ENCODE measurements around the gene DNALI1.
"Not testable (repeated sequence)": the region's sequence is repeated elsewhere in the genome, so short reads cannot be mapped to it uniquely, and the experiment has no call there.

DNALI1 gene

DNA sequence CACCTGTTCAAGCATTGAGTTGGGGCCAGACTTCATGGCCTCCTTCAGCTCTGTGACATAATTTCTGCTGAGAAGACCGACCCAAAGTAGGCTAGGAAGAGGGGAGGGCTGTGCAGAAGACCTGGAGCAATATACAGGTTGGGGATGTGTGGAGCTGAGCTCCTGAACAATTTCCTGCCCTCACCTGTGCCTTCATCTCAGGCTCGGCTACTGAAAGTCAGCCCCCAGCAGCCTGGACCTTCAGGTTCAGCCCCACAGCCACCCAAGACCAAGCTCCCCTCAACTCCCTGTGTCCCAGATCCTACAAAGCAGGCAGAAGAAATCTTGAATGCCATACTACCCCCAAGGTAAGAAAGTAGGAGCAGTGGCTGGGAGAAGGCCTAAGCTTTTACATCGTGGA is 662 bp downstream of the DNALI1 start:
- no peak for DNase-seq

DNA sequence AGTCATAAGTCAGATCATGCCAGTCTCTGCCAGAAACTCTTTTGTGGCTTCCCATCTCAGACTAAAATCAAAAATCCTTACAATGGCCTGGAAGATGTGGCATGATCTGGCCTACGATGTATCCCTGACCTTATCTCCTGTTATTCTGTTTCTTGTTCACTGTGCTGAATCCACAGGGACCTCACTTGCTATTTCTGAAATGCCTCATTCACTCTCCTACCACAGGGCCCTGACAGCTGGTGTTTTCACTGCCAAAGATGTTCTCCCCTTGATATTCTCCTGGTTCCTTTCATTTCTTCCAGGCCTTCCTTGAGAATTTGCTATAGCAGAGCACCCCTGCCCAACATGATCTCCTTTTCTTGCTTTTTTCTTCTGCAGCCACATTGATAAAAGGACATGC is 1.7 kb downstream of the DNALI1 start:
- no peak for DNase-seq

DNA sequence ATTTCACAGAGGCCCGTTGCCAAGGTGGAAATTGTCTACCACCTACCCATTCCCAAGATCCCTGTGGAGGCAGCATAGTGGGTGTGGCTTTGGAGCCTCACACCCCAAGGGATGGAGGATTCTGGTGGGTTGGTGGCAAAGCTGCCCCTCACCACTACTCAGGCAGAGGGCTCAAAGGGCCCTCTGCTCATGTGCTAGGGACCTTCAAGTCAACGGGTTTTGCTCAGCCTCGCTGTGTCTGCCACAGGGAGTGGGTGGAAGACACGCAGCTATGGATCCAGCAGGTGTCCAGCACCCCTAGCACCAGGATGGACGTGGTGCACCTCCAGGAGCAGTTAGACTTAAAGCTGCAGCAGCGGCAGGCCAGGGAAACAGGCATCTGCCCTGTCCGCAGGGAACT is 2.3 kb downstream of the DNALI1 start:
- no peak for DNase-seq

DNA sequence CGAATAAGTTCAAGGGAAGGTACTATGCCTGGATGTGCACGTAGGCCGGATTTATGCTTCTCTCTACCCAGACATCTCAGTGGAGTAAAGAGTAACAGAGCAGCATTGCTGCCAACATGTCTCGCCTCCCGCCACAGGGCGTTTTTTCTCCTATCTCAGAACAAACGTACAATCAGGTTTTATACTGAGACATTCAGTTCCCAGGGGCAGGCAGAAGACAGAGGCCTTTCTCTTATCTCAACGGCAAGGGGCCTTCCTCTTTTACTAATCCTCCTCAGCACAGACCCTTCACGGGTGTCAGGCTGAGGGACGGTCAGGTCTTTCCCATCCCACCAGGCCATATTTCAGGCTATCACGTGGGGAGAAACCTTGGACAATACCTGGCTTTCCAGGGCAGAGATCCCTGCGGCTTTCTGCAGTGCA is 3.2 kb downstream of the DNALI1 start:
- DNase-seq, result not testable (repeated sequence)

DNA sequence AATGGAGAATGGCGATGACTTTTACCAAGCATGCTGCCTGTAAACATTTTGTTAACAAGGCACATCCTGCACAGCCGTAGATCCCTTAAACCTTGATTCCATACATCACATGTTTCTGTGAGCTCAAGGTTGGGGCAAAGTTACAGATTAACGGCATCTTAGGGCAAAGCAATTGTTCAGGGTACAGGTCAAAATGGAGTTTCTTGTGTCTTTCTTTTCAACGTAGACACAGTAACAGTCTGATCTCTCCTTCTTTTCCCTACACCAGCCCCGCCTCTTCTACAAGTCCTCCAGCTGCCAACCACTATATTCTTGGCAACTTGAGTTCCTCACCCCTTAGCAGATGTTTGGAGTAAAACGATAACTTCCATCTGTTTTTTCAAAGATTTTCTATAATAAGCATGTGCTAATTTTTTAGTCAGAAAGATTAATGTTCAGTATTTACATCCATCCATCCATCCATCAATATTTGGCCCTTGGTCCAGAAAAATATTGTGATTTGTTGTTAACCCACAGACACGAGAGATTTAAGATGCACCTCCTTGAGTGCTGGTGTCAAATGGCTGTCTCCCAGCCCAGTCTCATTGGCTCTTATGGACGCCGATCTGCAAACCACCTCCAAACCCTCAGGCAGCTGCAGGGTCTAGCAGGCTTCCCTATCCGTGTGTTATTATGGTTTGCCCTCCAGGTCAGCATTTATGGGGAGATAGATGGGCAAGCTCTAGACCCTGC is 3.8 kb downstream of the DNALI1 start:
- DNase-seq, result no peak

DNA sequence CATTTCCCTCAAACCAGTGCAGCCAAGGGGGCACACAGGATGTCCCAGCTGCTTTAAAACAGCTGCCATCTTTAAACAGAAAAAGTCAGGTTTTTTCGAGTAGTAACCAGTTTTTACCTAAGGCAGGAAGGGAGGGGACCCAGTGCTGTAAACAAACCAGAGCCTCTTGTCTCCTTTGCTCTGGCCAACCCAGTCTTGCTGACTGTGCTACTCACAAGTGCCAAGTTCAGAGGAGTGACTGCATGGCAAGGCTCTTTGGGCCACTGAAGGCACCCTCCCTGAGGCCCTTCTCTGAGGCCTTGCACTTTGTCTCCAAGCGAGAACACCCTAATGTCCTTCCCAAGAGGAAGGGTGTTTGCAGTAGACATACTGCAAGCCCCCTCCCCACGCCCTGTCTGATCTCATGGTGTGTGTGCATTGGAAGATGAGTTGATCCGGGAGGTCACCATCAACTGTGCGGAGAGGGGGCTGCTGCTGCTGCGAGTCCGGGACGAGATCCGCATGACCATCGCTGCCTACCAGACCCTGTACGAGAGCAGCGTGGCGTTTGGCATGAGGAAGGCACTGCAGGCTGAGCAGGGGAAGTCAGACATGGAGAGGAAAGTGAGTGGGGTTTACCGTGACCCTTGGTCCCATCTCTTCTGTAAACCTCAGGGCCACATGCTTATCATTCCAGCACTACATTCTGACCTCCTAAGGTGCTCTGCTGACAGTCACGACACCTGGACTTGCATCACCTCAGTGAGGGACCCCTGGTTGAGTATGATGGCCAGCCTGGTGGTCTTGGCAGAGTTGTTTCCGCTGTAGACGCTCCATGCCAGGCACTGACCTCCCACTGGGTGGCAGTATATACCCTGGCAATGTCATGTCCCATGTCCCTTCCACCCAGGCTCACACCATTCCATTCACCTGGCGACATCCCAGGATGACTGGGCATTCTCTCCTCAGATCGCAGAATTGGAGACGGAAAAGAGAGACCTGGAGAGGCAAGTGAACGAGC is 4.7 kb downstream of the DNALI1 start:
- DNase-seq, result peak in 1 of 2 donors; percentile 34

DNA sequence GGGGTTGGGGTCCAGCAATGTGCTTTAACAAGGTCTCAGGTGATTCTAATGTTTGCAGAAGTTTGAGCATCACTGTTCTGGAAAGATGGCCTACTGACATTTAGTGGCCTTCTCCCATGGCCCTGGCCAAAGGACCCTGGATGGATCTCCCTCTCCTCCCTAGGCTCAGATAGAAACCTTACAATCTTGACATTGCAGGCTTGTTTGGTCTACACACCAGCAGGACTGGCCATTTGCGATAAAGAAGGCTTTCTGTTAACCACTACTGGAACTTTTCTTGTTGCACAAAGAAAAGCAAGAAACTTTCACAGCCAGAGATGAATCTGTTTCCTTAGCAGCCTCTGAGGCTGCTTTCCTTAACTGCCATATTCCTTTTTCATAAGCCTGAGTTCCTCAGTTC is 6.2 kb downstream of the DNALI1 start:
- no peak for DNase-seq

DNA sequence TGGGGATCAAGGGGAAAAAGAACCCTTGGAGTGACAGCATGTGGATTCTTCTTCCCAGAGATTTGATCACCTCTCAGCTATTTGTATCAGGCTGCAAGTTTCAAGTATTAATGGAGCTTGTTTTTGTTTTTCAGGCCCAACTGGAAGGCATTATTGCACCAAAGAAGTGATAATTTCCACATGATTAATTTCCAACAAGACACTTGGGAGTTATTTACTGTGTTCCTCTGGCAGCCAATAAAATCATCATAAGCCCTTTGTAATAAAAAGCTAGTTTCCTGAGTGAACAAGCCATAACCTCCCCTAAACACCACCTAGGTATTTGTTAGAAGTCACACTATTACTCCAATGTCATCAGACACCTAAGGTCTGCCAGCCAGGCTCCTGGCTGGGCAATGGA is 8.2 kb downstream of the DNALI1 start:
- DNase-seq, result no peak

DNA sequence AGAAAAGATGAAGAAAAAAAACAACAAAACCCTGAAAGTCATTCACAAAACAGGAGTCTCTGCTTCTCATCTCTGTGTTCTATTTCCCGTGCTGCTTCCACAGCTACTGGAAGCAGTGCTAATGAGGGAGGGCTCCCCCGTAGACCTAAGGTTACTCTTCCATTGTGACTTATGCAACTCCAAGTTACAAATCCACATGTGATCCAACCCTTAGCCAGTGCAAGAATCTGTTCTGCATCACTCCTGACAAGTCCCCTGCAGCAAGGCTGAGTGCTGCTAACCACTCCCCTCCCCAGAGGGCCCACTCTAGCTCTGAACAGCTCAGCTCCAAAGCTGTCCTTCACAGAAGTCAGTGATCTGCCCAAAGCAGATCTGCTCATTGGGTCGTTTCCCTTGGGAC is 10.3 kb downstream of the DNALI1 start:
- DNase-seq, result no peak

DNA sequence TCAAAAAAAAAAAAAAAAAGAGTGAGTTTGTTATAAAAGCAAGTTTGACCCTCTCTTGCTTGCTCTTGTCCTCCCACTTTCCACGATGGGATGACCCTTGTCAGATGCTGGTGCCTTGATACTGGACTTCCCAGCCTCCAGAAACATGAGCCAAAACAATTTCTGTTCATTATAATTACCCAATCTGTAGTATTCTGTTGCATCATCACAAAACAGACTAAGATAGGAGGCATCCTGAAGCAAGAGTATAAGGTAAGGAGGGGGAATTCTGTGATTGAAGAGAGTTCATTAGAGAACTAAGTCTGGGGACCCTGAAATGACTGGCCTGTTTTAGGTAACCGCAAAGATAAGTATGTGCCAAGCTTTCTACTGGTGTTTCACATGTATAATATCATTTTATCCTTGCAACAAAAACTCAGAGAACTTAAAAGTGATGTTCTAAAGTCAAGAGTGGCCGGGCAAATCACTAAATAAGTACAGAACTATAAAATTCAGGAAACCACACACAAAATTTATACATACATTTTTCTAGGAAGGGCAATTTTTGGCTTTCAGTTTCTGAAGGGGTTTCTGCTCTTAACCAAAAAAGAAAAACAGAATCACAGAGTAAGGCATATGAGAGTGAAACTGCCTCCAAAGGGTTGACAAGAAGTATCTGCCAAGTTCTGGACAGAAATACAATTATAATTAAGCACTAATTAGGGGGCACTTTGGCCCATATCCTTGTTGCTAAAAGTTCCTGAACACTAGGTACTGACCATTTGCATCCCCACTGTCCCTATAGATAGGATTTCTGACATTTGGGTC is 14.0 kb downstream of the DNALI1 start:
- DNase-seq, result no peak

DNA sequence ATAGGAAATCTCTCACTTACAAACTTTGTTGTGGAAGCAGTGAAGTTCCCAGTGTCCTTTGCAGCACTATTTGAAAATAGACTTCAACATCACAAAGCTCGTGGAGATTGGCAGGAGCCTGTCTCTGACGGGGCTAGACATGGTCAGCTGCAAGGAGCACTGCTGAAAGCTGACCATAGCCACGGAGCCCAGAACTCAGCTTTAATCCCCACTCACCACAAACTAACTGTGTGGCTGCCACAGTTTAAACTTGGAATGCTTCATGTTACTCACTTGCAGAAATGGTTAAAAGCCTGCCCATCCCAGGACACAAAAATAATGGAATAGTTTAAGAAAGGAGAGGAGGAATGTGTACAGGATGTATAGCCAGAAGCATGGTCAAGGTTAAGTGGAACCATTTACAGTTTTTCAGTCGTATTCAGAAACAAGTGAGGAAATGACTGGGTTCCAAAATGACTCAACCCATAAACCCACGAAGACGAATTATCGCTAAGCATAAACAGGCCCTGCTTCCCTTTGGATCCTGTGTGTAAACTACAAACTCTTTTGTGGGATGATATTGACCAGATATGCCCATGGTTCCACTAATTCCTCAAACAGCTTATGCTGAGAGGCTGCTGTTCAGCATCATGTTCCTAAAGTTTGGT is 18.2 kb downstream of the DNALI1 start:
- no peak for DNase-seq

DNA sequence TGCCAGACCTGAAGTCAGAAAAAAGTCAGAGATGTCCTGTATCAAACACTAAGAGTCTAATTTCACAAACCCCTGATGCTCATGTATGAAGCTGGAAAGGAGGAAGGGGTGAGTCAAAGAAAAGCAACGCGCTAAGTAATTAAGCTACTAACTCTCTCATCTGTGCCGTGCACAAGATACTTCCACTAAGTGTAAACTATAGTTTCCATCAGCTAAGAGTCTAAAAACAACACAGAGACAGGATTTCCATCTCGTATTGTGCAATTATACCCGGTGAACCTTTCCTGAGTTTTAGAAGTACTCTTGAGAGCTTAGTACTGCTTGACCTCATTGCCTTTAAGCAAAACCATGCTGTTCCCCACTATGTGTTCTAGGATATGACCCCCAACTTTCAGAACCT is 19.0 kb downstream of the DNALI1 start:
- no peak for DNase-seq

DNA sequence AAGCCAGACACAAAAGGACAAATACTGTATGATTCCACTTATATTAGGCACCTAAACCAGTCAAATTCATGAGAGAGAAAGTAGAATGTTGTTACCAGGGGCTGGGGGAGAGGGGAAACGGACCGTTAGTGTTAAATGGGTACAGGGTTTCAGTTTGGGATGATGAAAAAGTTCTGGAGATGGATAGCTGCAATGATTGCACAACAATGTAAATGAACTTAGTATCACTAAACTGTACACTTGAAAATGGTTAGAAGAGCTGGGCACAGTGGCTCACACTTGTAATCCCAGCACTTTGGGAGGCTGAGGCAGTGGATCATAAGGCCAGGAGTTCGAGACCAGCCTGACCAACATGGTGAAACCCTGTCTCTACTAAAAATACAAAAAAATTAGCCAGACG is 27.8 kb downstream of the DNALI1 start:
- not testable (repeated sequence) for DNase-seq

DNA sequence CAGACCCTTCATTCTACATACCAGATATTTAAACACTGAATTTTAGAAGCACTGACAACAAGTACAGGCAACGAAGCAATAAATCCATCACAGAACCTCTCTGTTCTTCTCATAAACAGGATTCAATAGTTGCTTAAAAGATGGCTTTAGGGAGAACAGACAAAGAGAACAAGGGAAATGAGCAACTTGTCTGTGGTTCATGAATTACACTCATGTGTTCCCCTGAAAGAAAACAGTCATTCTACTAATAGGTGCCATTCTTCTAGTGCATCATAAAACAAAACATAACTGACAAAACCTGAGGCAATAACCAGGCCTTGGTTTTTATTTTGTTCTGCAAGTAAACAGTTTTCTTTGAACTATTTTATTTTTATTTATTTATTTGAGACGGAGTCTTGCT is 32.2 kb downstream of the DNALI1 start:
- no peak for DNase-seq

DNA sequence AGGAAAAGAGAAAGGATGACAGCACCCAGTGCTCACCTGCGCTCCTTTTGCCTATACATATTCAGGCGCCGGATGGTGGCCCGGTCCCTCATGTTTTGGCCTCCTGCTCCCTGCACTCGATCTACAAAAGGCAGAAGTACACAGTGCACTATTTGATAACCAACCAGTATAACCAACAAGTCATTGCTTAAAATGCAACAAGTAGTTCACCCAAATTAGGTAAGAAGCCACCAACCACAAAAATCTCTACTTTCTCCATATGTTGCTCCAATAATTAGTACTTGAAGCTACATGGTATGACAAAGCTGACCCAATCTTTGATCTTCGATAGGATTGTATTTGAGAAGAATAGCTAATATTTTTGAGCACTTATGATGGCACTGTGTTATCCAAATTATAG is 37.0 kb downstream of the DNALI1 start:
- no peak for DNase-seq

DNA sequence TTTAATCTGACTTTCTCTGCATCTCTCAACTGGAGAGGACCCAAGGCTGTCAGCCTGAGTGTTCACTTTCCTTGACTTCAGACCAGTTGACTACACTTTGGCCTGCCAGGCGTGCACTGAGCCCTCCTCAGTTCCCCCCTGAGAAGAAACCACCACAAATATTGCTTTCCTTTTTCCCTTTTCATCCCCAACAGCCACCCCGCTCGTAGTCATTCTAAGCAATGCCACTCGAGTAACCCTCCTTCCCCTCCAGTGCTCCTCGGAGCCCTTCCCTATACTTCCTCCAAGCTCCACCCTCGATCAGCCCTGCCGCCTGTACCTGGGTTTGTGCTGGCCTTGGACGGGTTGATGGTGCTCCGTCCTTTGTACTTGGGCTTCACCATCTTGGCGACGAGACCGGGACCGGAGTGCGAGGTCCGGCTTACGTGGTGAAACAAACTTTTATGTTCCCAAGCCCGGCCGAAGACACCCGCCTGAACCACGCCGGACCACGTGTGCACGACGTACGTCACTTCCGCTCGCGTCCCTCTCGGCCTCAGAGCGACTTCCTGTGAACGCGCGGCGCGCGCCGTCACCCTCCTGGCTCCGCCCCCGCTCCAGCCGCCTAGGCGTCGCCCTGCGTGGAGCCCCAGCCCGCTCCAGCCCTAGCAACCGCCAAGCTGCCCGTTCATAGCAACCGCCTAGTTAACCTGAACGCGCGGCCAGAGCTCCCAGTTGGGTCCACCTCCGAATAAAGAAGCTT is 38.9 kb downstream of the DNALI1 start, which contains the start of gene GNL2:
GNL2 (minus strand) TSS at position 498 of the 742 bp plus-strand sequence; CDS start at position 383, 115 bp downstream.
- DNase-seq, result peak; percentile 97 to 98

DNA sequence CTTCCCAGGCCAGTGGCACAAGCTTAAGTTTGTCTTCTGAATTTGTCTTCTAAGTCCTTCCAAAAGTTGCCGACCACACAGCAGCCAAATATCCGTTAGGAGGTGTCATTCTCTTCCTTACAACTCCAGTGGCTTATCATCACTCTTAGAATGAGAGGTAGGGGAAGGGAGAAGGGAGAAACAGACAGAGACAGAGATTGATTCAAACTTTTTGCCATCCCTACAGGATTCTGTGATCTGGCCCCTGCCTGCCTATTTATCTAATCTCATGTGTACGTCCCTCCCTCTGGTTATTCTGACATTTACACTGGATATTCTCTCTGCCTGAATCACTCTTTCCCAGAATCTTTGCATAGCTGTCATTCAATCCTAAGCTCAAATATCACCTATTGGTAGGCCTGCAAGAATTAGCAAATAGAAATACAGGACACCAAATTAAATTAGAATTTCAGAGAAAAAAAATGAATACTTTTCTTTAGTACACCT is 39.5 kb downstream of the DNALI1 start:
- no peak for DNase-seq

DNA sequence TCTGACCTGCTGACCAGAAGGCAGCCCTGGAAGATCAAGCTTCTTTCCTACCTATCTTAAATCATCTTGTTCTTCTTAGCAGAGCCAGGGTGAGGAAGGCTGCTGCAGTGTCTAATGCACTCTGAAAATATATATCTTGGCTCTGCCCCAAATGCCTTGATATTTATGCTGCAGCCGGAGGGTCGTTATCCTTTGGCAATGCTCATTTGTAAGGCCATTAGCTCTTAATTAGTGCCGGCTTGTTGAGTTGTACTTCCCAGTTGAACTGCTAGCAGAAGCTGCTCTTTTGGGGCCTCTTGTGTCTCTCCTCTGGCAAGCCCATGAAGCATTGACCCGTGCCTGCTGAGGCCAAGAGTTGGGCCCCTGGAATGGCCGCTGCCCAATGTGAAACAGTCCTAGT is 43.2 kb downstream of the DNALI1 start:
- DNase-seq, result no peak

DNA sequence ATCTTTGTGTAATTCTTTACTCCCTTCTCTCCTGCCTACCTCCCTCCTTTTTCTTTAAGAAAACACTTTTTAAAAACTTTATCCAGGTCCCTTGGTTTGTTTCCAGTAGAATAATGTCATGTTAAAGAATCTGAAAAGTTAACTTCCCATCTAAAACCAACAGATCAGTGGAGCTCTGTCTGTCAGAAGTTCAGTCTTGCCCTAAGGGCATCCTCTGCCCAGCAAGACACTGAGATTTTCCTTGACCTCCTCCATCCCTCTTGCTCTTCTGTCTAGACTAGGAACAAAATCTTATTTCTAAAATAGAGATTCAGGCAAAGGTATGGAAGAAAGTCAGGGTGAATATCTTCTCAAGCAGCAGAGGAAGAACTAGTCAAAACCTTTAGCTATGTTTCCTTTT is 44.7 kb downstream of the DNALI1 start:
- no peak for DNase-seq

DNA sequence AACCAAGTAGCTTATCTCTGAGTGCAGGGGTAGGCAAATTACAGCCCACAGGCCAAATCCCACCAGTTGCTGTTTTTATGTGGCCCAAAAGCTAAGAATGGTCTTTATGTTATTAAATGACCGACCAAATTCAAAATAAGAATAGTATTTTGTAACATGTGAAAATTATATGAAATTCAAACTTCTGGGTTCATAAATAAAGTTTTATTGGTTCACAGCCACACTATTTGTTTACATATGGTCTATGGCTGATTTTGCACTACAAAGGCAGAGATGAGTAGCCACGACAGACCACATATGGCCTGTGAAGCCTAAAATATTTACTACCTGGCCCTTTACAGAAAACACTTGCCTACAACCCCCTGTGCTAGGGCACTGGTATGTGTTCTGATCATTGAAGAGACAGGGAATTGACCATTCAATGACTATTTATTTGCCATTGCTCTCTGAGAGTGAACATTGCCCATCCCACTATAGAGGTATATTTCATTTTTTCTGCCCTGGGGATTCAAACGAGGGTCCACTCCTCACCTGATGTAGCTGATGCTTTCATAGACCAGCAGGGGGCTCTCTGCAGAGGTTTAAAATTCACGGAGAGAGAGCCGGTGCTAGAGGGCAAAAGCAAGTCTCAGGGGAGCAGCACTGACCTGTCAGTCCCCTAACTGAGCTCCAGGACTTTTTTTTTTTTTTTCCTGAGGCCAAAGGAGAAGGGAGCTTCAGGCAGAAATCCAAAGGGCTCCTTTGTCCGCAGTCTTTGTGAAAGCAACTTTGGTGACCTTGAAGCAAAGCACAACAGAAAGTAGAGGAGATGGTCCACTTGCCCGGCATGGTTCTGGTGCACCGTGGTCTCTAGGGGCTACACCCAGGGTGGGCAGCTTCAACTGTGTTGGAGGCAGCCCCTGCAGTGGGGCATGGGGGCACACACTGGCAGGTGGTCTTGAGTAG is 46.3 kb downstream of the DNALI1 start:
- DNase-seq, result peak; percentile 47 to 62

Measured in CD4-positive, alpha-beta T cell treated with Interleukin-4 for 1 hour (primary cell).